GM19193 (cell line): Measurements from ENCODE around the gene GPX3.

Experiments used
- POLR2A ChIP-seq: IDR thresholded peaks from 4 replicates; pipeline ENCODE4 v1.6.1; 2011; ENCODE audit not compliant: insufficient read depth, insufficient read length; ENCODE audit errors: extremely low read depth

GPX3 gene

DNA sequence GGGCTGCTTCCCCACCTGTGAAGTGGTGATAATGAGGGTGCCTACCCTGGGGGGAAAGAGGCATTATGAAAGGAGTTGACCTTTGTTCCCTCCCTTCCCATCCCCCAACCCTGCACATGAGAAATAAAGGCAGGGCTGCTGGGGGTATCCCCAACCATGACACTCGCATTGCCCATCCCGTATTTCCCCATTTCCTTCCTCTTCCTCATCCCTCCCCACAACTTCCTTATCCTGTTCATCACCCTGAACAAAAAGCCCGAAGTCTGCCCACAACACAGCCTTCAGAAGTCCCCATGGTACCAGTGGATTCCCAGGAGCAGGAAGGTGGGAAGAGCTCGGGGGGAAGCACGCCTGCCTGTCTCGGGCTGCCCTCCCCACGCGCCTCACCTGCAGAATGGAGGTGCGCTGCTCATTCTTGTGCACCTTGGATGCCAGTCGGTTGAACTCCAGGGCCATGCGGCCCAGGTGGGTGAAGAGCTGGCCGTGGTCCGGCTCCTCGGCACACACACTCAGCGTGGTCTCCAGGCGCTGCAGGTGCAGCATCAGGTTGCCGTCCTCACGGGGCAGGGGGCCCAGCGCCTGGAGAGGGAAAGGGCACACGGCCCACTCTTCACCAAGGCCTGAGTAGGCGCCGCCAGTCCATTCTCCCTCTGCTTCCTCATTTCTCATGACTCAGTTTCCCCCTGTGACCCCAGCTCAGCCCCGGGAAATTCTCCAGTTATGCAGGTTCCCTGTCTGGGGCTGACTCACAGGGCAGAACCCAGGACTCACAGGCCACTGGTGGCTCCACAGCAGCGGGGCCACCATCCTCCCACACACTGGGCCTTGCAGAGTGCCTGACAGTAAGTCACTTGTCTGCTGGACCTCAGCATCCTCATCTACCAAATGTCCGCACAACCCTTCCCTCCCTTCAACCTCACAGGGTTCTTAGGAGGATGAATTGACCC is 36.3 kb downstream of the GPX3 start:
- no peak for TF ChIP-seq POLR2A

DNA sequence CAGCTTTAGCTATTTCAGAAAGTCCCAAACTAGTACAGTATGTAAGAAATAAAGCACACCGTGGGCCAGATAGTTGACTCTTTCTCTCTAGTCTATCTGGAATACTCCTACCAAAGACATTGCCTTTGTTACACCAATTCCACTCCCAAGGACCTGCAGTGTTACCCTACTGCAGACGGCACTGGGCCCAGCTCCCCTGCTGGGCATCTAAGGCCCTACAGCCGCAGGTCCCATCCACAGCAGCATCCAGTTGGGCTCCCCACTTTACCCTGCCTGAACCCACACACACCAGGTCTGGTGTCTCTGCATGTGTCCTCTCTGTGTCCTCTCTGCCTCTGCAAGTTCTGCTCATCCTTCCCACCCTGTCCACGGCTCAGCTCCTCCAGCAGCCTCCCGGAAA is 37.9 kb downstream of the GPX3 start:
- TF ChIP-seq POLR2A, result no peak

DNA sequence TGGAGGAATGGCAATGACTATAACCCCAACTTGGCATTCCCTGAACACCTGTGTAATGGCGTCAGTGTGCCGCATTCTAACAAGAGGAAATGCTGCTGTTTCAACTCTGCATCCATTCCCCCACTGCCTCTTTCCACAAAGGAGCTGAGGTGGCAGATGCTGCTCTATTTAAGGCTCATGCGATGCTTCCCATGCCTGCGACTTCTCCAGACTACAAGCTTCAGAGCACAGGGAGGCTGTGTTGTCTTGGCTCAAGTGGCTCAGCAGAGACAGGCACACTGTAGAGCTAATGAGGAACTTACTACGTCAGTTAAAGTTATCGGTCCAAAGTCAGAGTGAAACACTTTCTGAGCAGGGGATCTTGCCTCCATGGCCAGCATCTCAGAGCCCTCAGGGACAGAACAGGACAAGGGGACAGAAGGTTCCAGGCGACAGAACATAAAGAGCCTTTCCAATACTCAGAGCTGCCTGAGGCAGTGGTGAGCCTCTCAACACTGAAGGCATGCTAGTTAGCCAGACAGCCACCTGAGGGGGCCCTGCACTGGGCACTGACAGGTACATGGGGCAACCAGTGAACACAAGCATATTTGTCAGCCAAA is 38.6 kb downstream of the GPX3 start:
- no peak for TF ChIP-seq POLR2A

- no peak for TF ChIP-seq POLR2A
Measured at GRCh38 chr5:151060742-151061141, 40.4 kb downstream of the GPX3 start.

GRCh38 chr5:151062405-151063141 is 42.2 kb downstream of the GPX3 start:
- TF ChIP-seq POLR2A, result no peak

- TF ChIP-seq POLR2A, result no peak
Measured at GRCh38 chr5:151063142-151063989, 43.0 kb downstream of the GPX3 start.

DNA sequence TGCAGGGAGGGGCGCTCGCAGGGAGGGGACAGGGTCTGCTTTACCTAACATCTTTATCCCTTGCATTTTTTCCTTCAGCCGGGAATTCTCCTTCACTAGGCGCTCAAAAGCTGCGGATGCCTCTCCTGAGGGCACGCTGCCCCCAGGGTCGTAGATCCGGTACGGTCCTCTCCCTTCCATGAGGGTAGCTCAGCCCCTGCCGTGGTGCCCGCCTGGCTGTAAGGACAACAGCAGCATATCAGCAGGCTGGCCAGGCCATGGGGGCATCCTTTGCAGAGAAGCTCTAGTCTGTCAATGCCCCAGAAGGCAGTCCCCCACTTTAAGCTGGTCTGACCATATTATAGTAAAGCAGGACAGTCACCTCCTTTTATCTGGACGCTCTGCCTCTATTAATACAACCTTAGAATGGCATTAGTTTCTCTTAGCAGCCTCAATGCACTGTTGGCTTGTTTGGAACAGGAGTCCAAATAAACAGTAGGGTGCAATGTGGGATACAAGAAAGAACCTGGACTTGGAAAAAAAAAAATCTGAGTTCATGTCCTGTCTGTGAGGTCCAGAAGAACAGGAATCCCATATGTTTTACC is 44.6 kb downstream of the GPX3 start:
- TF ChIP-seq POLR2A, result no peak

- no peak for TF ChIP-seq POLR2A
Measured at GRCh38 chr5:151065609-151066008, 45.2 kb downstream of the GPX3 start.

DNA sequence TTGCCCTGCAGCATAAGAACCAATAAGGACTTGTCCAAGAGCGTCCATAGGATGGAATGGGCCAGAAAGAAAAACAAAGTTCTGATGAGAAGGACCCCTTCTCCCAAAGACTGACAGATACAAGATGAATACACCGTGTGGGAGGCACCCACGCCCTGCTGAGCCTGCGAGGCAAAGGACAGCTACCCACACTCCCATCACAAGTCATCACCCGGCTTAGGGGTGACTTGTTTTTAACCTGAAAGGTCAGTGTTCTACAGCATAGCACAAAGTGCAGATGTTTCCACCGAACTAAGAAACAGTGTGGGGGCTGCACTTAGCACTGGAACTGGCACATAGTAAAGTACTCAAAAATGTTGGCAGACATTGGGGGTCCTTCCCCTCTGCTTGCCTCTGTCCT is 46.5 kb downstream of the GPX3 start:
- TF ChIP-seq POLR2A, result no peak

DNA sequence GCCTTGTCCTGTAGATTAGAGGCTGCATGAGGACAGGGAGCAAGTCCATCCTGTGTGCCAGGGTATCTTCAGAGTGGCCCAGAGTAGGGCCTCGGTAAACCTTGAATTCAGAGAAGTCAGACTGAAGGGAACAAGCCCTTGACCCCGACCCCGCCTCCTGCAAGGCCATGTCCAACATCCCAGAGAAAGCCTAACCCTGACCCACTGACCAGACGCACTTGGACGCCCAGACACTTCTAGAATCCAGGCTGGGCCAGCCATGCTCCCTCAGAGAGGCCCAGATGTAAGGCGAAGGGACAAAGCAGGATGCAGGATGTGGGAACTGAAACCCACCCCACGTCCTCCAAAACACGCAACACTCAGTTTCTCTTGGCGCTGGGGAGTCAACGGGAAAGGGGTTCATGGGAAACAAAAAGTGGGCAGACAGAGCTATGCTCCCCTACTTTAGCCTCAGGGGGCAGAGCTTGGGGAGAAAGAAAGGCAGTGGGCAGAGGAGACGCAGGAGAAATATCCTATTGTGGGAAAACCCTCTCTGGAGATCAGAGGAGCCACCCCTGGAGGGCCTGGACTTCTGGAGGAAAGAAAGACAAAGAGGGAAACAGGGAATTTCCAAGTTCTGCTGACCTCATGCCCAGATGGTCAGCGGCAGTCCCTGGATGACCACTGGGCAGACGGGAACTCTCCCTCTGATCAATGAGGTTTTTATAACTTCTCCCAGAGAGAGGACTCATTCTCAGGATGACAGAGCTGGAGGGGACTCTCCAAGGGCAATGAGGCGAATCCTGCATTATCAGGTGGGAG is 47.4 kb downstream of the GPX3 start:
- no peak for TF ChIP-seq POLR2A

- peak; percentile 36 for TF ChIP-seq POLR2A
Measured at GRCh38 chr5:151068433-151069197, 48.2 kb downstream of the GPX3 start.

- no peak for TF ChIP-seq POLR2A
Measured at GRCh38 chr5:151070449-151070848, 50.1 kb downstream of the GPX3 start.

GRCh38 chr5:151071021-151071420 is 50.6 kb downstream of the GPX3 start:
- TF ChIP-seq POLR2A, result no peak
